T-helper 17 cell (primary cell): ENCODE results near the gene RBM47. TPM values are rescaled to one million over a fixed set of nuclear protein-coding genes. Genes with fewer than 3 reads are reported as not detected.
"Not testable (repeated sequence)": the region's sequence is repeated elsewhere in the genome, so short reads cannot be mapped to it uniquely, and the experiment has no call there.

Experiments
- ATAC-seq: fragments of 150-1000 bp; cut with Tn5 transposase; 2 replicates; pipeline ENCODE4 v1.10.0; 2021; ENCODE audit warnings: mild to moderate bottlenecking, moderate library complexity
- DNase-seq, 3 donors: peaks; one replicate each; pipeline versions ENCODE4 v3.0.0 to v3.0.0-alpha.2; 2020 to 2021
- H3K9me3 ChIP-seq: one replicate; pipeline ENCODE4 v1.7.0; 2013; ENCODE audit warnings: low read length, mild to moderate bottlenecking; ENCODE audit not compliant: control insufficient read depth, poor library complexity, severe bottlenecking
- H3K27ac Mint-ChIP-seq: one replicate; pipeline ENCODE4 v1.8.0; 2022; ENCODE audit warnings: mild to moderate bottlenecking, moderate library complexity, mixed read lengths
- H3K27me3 Mint-ChIP-seq: one replicate; pipeline ENCODE4 v1.8.0; 2022; ENCODE audit warnings: mixed read lengths
- H3K36me3 Mint-ChIP-seq: one replicate; pipeline ENCODE4 v1.8.0; 2022; ENCODE audit warnings: low read depth, mixed read lengths
- H3K4me1 Mint-ChIP-seq: one replicate; pipeline ENCODE4 v1.8.0; 2022; ENCODE audit warnings: mild to moderate bottlenecking, mixed read lengths
- H3K4me3 Mint-ChIP-seq: one replicate; pipeline ENCODE4 v1.8.0; 2022; ENCODE audit warnings: mild to moderate bottlenecking, moderate library complexity, mixed read lengths
- total RNA-seq, 4 donors: library from RNA in 2 of 4; stranded (reverse) in 2 of 4; gene quantifications; one replicate each; pipeline ENCODE4 v1.2.3 and lab custom pipeline; 2022 to 2026

Gene RBM47
- total RNA-seq, 2 donors from 2014 or later, result 0.91 to 3.4 TPM

GRCh38 chr4:40561543-40562177, 68.0 kb downstream of the RBM47 start:
- H3K9me3 ChIP-seq, DNase-seq, H3K27ac Mint-ChIP-seq, H3K4me1 Mint-ChIP-seq, H3K36me3 Mint-ChIP-seq, H3K27me3 Mint-ChIP-seq, ATAC-seq, H3K4me3 Mint-ChIP-seq: not testable (repeated sequence)

- H3K9me3 ChIP-seq, result no peaks in the 10 kb centered on the region
- DNase-seq, result no peak
- H3K36me3 Mint-ChIP-seq, result no peaks in the 10 kb centered on the region
- no peak overlapping the region for H3K4me3 Mint-ChIP-seq
- no peak for ATAC-seq
- peaks cover 9% of the 10 kb centered on the region for H3K4me1 Mint-ChIP-seq
- no peak overlapping the region for H3K27ac Mint-ChIP-seq
- no peaks in the 10 kb centered on the region for H3K27me3 Mint-ChIP-seq
Measured at GRCh38 chr4:40559585-40560465, 69.8 kb downstream of the RBM47 start.

- ATAC-seq (no peak), DNase-seq (no peak)
- Mint-ChIP-seq H3K27me3 (no peaks in the 10 kb centered on the region), H3K36me3 (no peaks in the 10 kb centered on the region), H3K4me3 (no peak overlapping the region), H3K4me1 (peaks cover 10% of the 10 kb centered on the region), H3K27ac (no peak overlapping the region)
- no peaks in the 10 kb centered on the region for H3K9me3 ChIP-seq
Measured at GRCh38 chr4:40557736-40558135, 71.9 kb downstream of the RBM47 start.

GRCh38 chr4:40555176-40555900, 74.3 kb downstream of the RBM47 start:
- no peak for DNase-seq
- no peak overlapping the region for H3K4me3 Mint-ChIP-seq
- H3K27me3 Mint-ChIP-seq, result no peaks in the 10 kb centered on the region
- no peaks in the 10 kb centered on the region for H3K9me3 ChIP-seq
- peaks cover 2% of the 10 kb centered on the region for H3K36me3 Mint-ChIP-seq
- H3K4me1 Mint-ChIP-seq, result peaks cover 23% of the 10 kb centered on the region
- ATAC-seq, result no peak
- no peak overlapping the region for H3K27ac Mint-ChIP-seq

GRCh38 chr4:40554641-40555040, 75.0 kb downstream of the RBM47 start:
- not testable (repeated sequence) for H3K4me3 Mint-ChIP-seq, DNase-seq, H3K36me3 Mint-ChIP-seq, H3K27ac Mint-ChIP-seq, H3K9me3 ChIP-seq, H3K27me3 Mint-ChIP-seq, ATAC-seq
- peaks cover 18% of the 10 kb centered on the region for H3K4me1 Mint-ChIP-seq

GRCh38 chr4:40553995-40554394, 75.7 kb downstream of the RBM47 start:
- Mint-ChIP-seq H3K4me1 (peaks cover 18% of the 10 kb centered on the region), H3K4me3 (no peak overlapping the region), H3K27ac (peak overlapping the region; percentile 51), H3K36me3 (peaks cover 2% of the 10 kb centered on the region), H3K27me3 (no peaks in the 10 kb centered on the region)
- H3K9me3 ChIP-seq, result no peaks in the 10 kb centered on the region
- no peak for DNase-seq
- ATAC-seq, result peak; percentile 28

GRCh38 chr4:40552536-40552935, 77.1 kb downstream of the RBM47 start:
- no peaks in the 10 kb centered on the region for H3K9me3 ChIP-seq
- Mint-ChIP-seq H3K36me3 (peaks cover 2% of the 10 kb centered on the region), H3K27me3 (no peaks in the 10 kb centered on the region), H3K27ac (peak overlapping the region; percentile 83), H3K4me3 (peak overlapping the region; percentile 61), H3K4me1 (peaks cover 18% of the 10 kb centered on the region)
- ATAC-seq (no peak), DNase-seq (no peak)

GRCh38 chr4:40551568-40552136, 78.0 kb downstream of the RBM47 start:
- Mint-ChIP-seq H3K27ac (peak overlapping the region; percentile 83), H3K4me3 (peak overlapping the region; percentile 80), H3K4me1 (peaks cover 18% of the 10 kb centered on the region)
- DNase-seq, H3K36me3 Mint-ChIP-seq, H3K27me3 Mint-ChIP-seq, H3K9me3 ChIP-seq, ATAC-seq: not testable (repeated sequence)

GRCh38 chr4:40550948-40551462, 78.7 kb downstream of the RBM47 start:
- peak overlapping the region; percentile 80 for H3K4me3 Mint-ChIP-seq
- H3K27me3 Mint-ChIP-seq, result no peaks in the 10 kb centered on the region
- DNase-seq (no peak), ATAC-seq (peak; percentile 69)
- H3K4me1 Mint-ChIP-seq, result peaks cover 18% of the 10 kb centered on the region
- H3K36me3 Mint-ChIP-seq, result peaks cover 2% of the 10 kb centered on the region
- H3K9me3 ChIP-seq, result no peaks in the 10 kb centered on the region
- H3K27ac Mint-ChIP-seq, result peak overlapping the region; percentile 83

GRCh38 chr4:40550196-40550595, 79.5 kb downstream of the RBM47 start:
- Mint-ChIP-seq H3K27me3 (no peaks in the 10 kb centered on the region), H3K4me3 (no peak overlapping the region), H3K4me1 (peaks cover 18% of the 10 kb centered on the region), H3K27ac (peak overlapping the region; percentile 83), H3K36me3 (peaks cover 2% of the 10 kb centered on the region)
- DNase-seq (no peak), ATAC-seq (no peak)
- H3K9me3 ChIP-seq, result no peaks in the 10 kb centered on the region

GRCh38 chr4:40548256-40548655, 81.4 kb downstream of the RBM47 start:
- Mint-ChIP-seq H3K27me3 (peaks cover 5% of the 10 kb centered on the region), H3K36me3 (peaks cover 2% of the 10 kb centered on the region), H3K4me1 (peaks cover 14% of the 10 kb centered on the region), H3K4me3 (no peak overlapping the region), H3K27ac (no peak overlapping the region)
- ATAC-seq (no peak), DNase-seq (no peak)
- no peaks in the 10 kb centered on the region for H3K9me3 ChIP-seq

- DNase-seq (no peak), ATAC-seq (no peak)
- Mint-ChIP-seq H3K36me3 (peaks cover 2% of the 10 kb centered on the region), H3K27ac (no peak overlapping the region), H3K27me3 (peaks cover 5% of the 10 kb centered on the region), H3K4me3 (no peak overlapping the region), H3K4me1 (peaks cover 14% of the 10 kb centered on the region)
- H3K9me3 ChIP-seq, result no peaks in the 10 kb centered on the region
Measured at GRCh38 chr4:40547789-40548132, 81.9 kb downstream of the RBM47 start.
